ENCODE measurements around the gene HGD. TPM values are rescaled to one million over a fixed set of nuclear protein-coding genes. Genes with fewer than 3 reads are reported as not detected.

The HGD gene
- total and polyA plus RNA-seq, 4 donors = 1.8 to 2.6 (median 2.3) TPM

- WGBS, 2 donors = 67 to 70% methylated on average over 8 of the region's 8 CpGs
- DNase-seq = no peak
- Histone ChIP-seq H3K9ac (ENCODE audit: insufficient read depth in 1 of 2, low read length in 2 of 2) (no peak overlapping the region), H3K27ac (ENCODE audit: low read depth in 1 of 2, low read length in 1 of 2) (no peak overlapping the region), H3K4me3 (no peak overlapping the region), H3K36me3 (ENCODE audit: control insufficient read depth in 4 of 4, insufficient read depth in 4 of 4, low read length in 4 of 4) (no peaks in the 10 kb centered on the region), H3K9me3 (ENCODE audit: control insufficient read depth in 4 of 4, insufficient read depth in 3 of 4, low read length in 3 of 4) (no peaks in the 10 kb centered on the region), H3K27me3 (ENCODE audit: control insufficient read depth in 3 of 3, insufficient read depth in 3 of 3, low read length in 2 of 3) (no peaks in the 10 kb centered on the region), H3K4me1 (ENCODE audit: control insufficient read depth in 5 of 5, insufficient read depth in 5 of 5, low read length in 5 of 5) (no peaks in the 10 kb centered on the region)
- no peak for ATAC-seq (ENCODE audit: insufficient read depth, low FRiP score)
- TF ChIP-seq CTCF (IDR thresholded peaks at IDR 0.05; ENCODE audit: control extremely low read depth, extremely low read depth) = no peak
These were observed 67.3 kb downstream of the HGD start for GRCh38 chr3:120614765-120615164.

GRCh38 chr3:120608506-120608905 is 73.5 kb downstream of the HGD start:
- no peaks in the 10 kb centered on the region for H3K9me3 ChIP-seq (ENCODE audit: control insufficient read depth in 4 of 4, insufficient read depth in 3 of 4, low read length in 3 of 4)
- peaks cover 0 to 7% (median 0%) of the 10 kb centered on the region in 5 donors for H3K4me1 ChIP-seq (ENCODE audit: control insufficient read depth in 5 of 5, insufficient read depth in 5 of 5, low read length in 5 of 5)
- no peaks in the 10 kb centered on the region for H3K27me3 ChIP-seq (ENCODE audit: control insufficient read depth in 3 of 3, insufficient read depth in 3 of 3, low read length in 2 of 3)
- no peak overlapping the region for H3K9ac ChIP-seq (ENCODE audit: insufficient read depth in 1 of 2, low read length in 2 of 2)
- 83 to 88% methylated on average over 4 of the region's 4 CpGs for WGBS, 2 donors
- ATAC-seq (ENCODE audit: insufficient read depth, low FRiP score) (no peak), DNase-seq (no peak)
- H3K4me3 ChIP-seq = no peak overlapping the region
- H3K27ac ChIP-seq (ENCODE audit: low read depth in 1 of 2, low read length in 1 of 2) = no peak overlapping the region
- H3K36me3 ChIP-seq (ENCODE audit: control insufficient read depth in 4 of 4, insufficient read depth in 4 of 4, low read length in 4 of 4) = peaks cover 0 to under 1% (median 0%) of the 10 kb centered on the region in 4 donors
- TF ChIP-seq CTCF (IDR thresholded peaks at IDR 0.05; ENCODE audit: control extremely low read depth, extremely low read depth) = no peak

GRCh38 chr3:120604784-120605183 is 77.3 kb downstream of the HGD start:
- Histone ChIP-seq H3K27ac (ENCODE audit: low read depth in 1 of 2, low read length in 1 of 2) (no peak overlapping the region), H3K27me3 (ENCODE audit: control insufficient read depth in 3 of 3, insufficient read depth in 3 of 3, low read length in 2 of 3) (no peaks in the 10 kb centered on the region), H3K9ac (ENCODE audit: insufficient read depth in 1 of 2, low read length in 2 of 2) (no peak overlapping the region), H3K4me3 (no peak overlapping the region), H3K4me1 (ENCODE audit: control insufficient read depth in 5 of 5, insufficient read depth in 5 of 5, low read length in 5 of 5) (peaks cover 0 to 11% (median 0%) of the 10 kb centered on the region in 5 donors), H3K9me3 (ENCODE audit: control insufficient read depth in 4 of 4, insufficient read depth in 3 of 4, low read length in 3 of 4) (no peaks in the 10 kb centered on the region), H3K36me3 (ENCODE audit: control insufficient read depth in 4 of 4, insufficient read depth in 4 of 4, low read length in 4 of 4) (peaks cover 3 to 13% (median 9%) of the 10 kb centered on the region in 4 donors)
- no peak for ATAC-seq (ENCODE audit: insufficient read depth, low FRiP score)
- no peak for TF ChIP-seq CTCF (IDR thresholded peaks at IDR 0.05; ENCODE audit: control extremely low read depth, extremely low read depth)
- DNase-seq = no peak

GRCh38 chr3:120604382-120604781 is 77.7 kb downstream of the HGD start:
- peaks cover 0 to 13% (median 0%) of the 10 kb centered on the region in 5 donors for H3K4me1 ChIP-seq (ENCODE audit: control insufficient read depth in 5 of 5, insufficient read depth in 5 of 5, low read length in 5 of 5)
- no peak overlapping the region for H3K9ac ChIP-seq (ENCODE audit: insufficient read depth in 1 of 2, low read length in 2 of 2)
- H3K27me3 ChIP-seq (ENCODE audit: control insufficient read depth in 3 of 3, insufficient read depth in 3 of 3, low read length in 2 of 3) = no peaks in the 10 kb centered on the region
- no peak overlapping the region for H3K4me3 ChIP-seq
- H3K36me3 ChIP-seq (ENCODE audit: control insufficient read depth in 4 of 4, insufficient read depth in 4 of 4, low read length in 4 of 4) = peaks cover 3 to 13% (median 9%) of the 10 kb centered on the region in 4 donors
- no peak for DNase-seq
- no peak for TF ChIP-seq CTCF (IDR thresholded peaks at IDR 0.05; ENCODE audit: control extremely low read depth, extremely low read depth)
- no peaks in the 10 kb centered on the region for H3K9me3 ChIP-seq (ENCODE audit: control insufficient read depth in 4 of 4, insufficient read depth in 3 of 4, low read length in 3 of 4)
- ATAC-seq (ENCODE audit: insufficient read depth, low FRiP score) = no peak
- H3K27ac ChIP-seq (ENCODE audit: low read depth in 1 of 2, low read length in 1 of 2) = no peak overlapping the region

Data from lung (tissue), 12 donors.